Activated naive CD4-positive, alpha-beta T cell treated with anti-CD3 and anti-CD28 coated beads, Interleukin-2, amount 50 U/mL, for 72 hours (primary cell): ENCODE data around the gene SLC16A9. TPM values are rescaled to one million over a fixed set of nuclear protein-coding genes. Genes with fewer than 3 reads are reported as not detected.
"Not testable (repeated sequence)": the region's sequence is repeated elsewhere in the genome, so short reads cannot be mapped to it uniquely, and the experiment has no call there.

ENCODE experiments used
- ATAC-seq, 2 donors: fragments of 150-1000 bp; cut with Tn5 transposase; 2 replicates each; pipeline ENCODE4 v1.10.0; 2021; ENCODE audit warnings: mild to moderate bottlenecking in 2 of 2, moderate library complexity in 2 of 2
- DNase-seq, 2 donors: peaks; one replicate each; pipeline ENCODE4 v3.0.0; 2021 to 2022; ENCODE audit warnings: low spot score in 2 of 2
- H3K27ac Mint-ChIP-seq, 2 donors: one replicate each; pipeline ENCODE4 v1.8.0; 2022; ENCODE audit warnings: mild to moderate bottlenecking in 2 of 2, mixed read lengths in 2 of 2
- H3K36me3 Mint-ChIP-seq, 2 donors: one replicate each; pipeline ENCODE4 v1.8.0; 2022; ENCODE audit warnings: mixed read lengths in 2 of 2
- H3K9me3 Mint-ChIP-seq, 2 donors: one replicate each; pipeline ENCODE4 v1.8.0; 2022; ENCODE audit warnings: mixed read lengths in 2 of 2
- total RNA-seq, 2 donors: library from RNA; stranded (reverse); gene quantifications; one replicate each; pipeline ENCODE4 v1.2.3, GENCODE V29; 2022

The SLC16A9 gene, protein sequence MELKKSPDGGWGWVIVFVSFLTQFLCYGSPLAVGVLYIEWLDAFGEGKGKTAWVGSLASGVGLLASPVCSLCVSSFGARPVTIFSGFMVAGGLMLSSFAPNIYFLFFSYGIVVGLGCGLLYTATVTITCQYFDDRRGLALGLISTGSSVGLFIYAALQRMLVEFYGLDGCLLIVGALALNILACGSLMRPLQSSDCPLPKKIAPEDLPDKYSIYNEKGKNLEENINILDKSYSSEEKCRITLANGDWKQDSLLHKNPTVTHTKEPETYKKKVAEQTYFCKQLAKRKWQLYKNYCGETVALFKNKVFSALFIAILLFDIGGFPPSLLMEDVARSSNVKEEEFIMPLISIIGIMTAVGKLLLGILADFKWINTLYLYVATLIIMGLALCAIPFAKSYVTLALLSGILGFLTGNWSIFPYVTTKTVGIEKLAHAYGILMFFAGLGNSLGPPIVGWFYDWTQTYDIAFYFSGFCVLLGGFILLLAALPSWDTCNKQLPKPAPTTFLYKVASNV
- 1 to 10 TPM in 1 of 2 donors, under 1 TPM in 1; 0.07 to 1.0 TPM for total RNA-seq

DNA sequence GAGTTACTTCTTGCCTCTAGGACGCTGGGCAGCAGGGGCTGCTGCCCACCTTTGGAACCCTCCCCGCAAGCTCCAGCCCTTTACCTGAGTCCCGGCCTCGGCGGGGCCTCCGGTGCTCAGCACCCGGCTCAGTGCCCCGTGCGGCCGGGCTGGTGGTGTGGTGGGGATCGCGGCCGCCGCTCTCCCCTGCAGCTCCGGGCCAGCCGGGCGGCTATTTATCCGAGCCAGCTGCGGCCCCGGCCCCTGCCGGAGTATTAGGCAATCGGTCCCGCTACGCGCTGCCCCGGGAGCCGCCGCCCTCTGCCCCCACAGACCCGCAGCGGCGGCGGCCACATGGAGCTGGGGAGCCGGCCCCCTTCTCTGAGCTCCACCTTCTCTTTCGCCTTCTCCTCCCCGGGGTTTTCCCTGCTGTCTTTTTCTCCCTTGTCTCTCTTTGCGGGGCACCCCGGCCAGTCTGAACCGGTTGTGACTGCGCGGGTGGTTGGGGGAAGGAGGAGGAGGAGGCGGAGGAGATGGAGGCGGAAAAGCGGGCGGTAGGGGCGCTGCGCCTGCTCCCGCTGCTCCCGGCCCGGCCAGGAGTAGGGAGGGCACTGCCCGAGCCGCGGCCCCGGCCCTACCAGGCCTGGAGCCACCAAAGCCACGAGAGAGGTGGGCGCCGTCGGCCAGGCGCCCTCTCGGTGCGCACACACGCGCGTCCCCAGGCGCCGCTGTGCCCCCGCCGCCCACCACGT, at the start of gene SLC16A9:
TSS of gene SLC16A9 (minus strand) at position 456 of the 731 bp plus-strand sequence. CDS start 25,559 bp downstream, outside the sequence.
- DNase-seq = peak; percentile 56 to 62

DNA sequence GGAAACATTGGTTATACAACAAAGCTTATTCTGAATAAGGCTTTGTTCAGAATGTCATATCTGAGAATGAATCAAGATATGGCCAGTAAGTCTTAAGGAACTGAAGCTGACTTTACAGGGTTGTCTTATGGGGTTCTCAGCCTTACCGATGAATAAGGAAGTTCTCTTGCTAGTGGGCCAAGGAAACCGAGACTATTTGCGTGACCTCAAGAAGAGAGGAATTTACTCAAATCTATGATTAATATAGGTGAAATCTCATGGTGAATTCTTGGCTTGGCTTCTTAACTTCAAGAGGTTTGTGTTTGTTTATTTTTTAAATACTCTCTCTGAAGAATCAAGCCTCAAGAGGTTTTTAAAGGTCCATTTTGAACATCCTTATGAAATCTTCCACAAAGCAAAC, 48.3 kb upstream of the SLC16A9 start:
- H3K9me3 Mint-ChIP-seq = peaks cover 8 to 10% of the 10 kb centered on the region in 2 donors
- peaks cover 7 to 8% of the 10 kb centered on the region in 2 donors for H3K36me3 Mint-ChIP-seq
- DNase-seq (no peak), ATAC-seq (no peak)
- no peak overlapping the region for H3K27ac Mint-ChIP-seq

More for the DNA sequence above, at the start of gene SLC16A9:
- no peak within 1 kb of the TSS for H3K27ac Mint-ChIP-seq
- peak; percentile 92 to 94 for ATAC-seq
- H3K36me3 Mint-ChIP-seq = no peaks in the 10 kb centered on the region
- no peaks in the 10 kb centered on the region for H3K9me3 Mint-ChIP-seq

DNA sequence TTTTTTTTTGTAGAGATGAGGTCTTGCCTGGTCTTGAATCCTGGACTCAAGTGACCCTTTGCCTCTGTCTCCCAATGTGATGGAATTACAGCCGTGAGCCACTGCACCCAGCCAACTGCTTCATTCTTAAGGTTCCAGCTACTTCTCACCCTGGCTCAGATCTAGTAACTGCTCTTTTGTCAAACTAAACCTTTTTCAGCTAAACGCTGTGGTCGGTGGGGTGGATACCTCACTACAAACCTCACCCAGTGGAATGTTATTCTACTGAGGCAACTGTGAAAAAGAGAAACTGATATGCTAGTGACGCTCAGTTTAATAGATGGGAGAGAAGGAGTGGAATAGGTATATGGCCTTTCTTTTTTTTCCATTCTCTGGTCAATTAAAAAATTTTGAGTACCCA, 45.3 kb upstream of the SLC16A9 start:
- H3K27ac Mint-ChIP-seq = no peak overlapping the region
- H3K36me3 Mint-ChIP-seq = no peaks in the 10 kb centered on the region
- no peaks in the 10 kb centered on the region for H3K9me3 Mint-ChIP-seq
- no peak for ATAC-seq
- no peak for DNase-seq

DNA sequence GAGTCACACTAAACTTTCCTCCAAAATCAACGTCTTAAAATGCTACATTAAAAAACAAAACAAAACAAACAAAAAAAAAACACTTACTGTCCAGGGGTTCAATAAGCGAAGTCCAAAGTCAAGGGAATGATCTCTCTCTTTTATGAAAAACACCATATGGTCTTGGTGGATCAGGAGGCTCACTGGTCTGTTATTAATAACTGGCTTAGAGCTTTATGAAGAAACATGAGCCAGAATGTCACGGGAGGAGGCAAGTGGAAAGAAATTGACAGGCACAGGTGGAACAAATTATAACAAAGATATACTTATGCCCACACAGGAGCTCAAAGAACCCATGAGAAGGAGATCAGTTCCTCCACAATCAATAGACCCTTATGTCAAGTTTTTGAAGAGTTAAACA, 43.6 kb upstream of the SLC16A9 start, which contains the start of gene MRLN:
TSS of gene MRLN (minus strand) at position 189 of the 400 bp plus-strand sequence.
- Mint-ChIP-seq H3K9me3 (no peaks in the 10 kb centered on the region), H3K36me3 (no peaks in the 10 kb centered on the region), H3K27ac (no peak within 1 kb of the TSS)
- ATAC-seq (no peak), DNase-seq (no peak)

DNA sequence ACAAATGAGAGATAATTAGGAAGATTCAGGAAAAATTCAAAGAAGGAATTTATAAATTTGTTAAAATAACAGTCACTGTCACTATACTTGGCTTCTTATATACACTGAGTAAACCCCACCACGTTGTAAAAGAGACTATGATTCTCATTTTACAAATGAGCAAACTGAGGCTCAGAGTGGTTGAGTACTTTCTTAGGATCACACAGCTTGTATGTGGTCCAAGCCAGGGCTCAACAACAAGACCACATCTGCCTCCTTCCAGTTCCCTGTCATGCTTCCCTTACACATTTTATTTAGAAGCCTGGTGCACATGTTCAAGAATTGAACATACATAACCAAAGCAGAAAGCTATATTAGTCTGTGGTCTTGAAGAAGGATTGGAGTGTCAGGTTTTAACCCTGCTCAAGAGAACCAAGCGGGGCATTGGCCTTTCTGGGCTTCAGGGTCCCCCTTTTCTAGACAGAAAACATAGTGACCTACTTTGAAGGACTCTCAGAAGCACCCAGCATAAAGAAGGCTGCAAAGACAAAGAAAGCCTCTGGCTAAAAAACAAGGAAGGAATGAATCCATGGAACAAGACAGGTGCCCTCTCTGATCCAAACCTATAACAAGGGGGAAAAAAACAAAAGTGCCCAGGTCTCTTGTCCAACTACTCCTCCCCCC, 42.8 kb upstream of the SLC16A9 start:
- Mint-ChIP-seq H3K9me3 (no peaks in the 10 kb centered on the region), H3K36me3 (no peaks in the 10 kb centered on the region), H3K27ac (no peak overlapping the region)
- ATAC-seq (no peak), DNase-seq (no peak)

DNA sequence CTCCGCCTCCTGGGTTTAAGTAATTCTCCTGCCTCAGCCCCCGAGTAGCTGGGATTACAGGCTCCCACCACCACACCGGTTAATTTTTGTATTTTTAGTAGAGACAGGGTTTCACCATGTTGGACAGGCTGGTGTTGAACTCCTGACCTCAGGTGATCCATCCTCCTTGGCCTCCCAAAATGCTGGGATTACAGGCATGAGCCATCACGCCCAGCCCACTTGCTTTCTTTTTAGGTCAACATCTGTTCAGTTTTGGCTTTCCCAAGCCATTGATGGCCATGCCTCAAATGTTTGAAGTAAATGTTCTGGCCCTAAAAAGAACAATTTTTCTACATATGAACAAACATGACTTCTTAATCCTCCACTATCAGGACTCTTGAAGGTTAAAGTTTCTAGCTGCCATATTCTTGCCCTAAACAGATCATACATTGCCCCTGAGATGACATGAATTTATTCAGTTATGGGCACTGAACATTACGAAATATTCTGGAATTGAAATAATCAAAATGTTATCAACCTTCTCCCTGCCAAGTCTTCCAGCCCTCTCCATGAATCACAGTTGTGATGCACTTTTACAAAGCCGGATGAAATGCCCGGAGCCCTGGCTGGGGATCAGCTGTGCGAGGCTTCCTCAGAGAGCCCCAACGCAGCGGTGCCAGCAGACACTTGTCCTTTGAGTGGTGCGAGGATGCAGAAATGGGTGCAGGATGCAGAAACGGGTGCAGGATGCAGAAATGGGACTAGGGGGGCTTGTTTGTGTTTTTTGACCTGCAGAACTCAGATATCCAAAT, 40.7 kb upstream of the SLC16A9 start:
- ATAC-seq (no peak), DNase-seq (no peak)
- Mint-ChIP-seq H3K36me3 (no peaks in the 10 kb centered on the region), H3K27ac (no peak overlapping the region), H3K9me3 (no peaks in the 10 kb centered on the region)

DNA sequence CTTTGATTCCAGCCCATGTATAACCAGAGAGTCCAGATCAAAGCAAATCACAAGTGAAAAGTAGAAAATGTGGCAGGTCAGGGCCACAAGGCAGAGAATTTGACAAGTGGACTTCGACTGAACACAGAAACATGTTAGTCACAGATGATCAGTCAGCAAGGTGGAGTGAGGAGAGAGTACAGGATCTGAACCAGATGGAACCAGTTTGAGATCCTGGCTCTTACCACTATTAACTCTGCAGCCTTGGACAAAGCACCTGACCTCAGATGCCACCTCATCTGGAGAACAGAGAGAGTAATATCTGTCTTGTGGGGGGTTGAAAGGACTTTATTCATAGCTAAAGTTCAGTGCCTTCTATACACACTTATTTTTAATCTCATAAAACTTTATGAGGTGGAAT, 39.2 kb upstream of the SLC16A9 start:
- H3K9me3 Mint-ChIP-seq = no peaks in the 10 kb centered on the region
- ATAC-seq = no peak
- H3K36me3 Mint-ChIP-seq = no peaks in the 10 kb centered on the region
- no peak overlapping the region for H3K27ac Mint-ChIP-seq
- DNase-seq = no peak

DNA sequence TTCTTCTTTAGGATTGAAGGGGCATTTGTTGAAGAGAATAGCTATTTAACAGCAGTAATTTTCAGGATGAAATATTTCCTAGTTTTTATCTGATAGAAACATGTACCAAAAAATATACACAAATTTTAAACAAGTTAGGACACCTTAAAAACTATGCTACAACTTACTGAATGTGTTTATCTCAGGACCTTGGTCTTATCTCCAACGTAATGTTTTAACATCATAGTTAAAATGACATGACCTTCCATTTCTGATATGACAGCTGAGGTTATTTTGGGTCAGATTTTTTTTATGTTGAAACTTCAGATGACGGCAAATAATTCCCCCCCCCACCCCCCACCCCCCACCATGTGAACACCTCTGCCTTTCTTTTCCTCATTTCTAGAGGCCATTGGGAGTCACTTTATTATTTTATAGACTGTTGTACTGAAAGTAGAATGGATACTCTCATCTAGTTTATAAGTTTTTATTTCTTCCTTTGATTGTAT, 35.6 kb upstream of the SLC16A9 start:
- H3K36me3 Mint-ChIP-seq = no peaks in the 10 kb centered on the region
- no peak for DNase-seq
- no peak overlapping the region for H3K27ac Mint-ChIP-seq
- no peak for ATAC-seq
- H3K9me3 Mint-ChIP-seq = no peaks in the 10 kb centered on the region

DNA sequence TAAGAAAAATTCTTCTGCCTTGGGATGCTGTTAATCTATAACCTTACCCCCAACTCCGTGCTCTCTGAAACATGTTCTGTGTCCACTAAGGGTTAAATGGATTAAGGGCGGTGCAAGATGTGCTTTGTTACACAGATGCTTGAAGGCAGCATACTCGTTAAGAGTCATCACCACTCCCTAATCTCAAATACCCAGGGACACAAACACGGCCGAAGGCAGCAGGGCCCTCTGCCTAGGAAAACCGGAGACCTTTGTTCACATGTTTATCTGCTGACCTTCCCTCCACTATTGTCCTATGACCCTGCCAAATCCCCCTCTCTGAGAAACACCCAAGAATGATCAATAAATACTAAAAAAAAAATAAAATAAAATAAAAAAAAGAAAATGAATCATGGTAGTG, 35.1 kb upstream of the SLC16A9 start:
- not testable (repeated sequence) for H3K36me3 Mint-ChIP-seq, H3K27ac Mint-ChIP-seq, DNase-seq, H3K9me3 Mint-ChIP-seq, ATAC-seq

DNA sequence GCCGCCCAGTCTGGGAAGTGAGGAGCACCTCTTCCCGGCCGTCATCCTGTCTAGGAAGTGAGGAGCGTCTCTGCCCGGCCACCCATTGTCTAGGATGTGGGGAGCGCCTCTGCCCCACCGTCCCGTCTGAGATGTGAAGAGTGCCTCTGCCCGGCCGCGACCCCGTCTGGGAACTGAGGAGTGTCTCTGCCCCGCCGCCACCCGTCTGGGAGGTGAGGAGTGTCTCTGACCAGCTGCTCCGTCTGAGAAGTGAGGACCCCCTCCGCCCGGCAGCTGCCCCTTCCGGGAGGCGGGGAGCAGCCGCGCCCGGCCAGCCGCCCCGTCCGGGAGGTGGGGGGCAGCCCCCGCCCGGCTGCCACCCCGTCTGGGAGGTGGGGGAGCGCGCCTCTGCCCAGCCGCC, 34.5 kb upstream of the SLC16A9 start:
- not testable (repeated sequence) for ATAC-seq, H3K36me3 Mint-ChIP-seq, DNase-seq, H3K27ac Mint-ChIP-seq, H3K9me3 Mint-ChIP-seq

DNA sequence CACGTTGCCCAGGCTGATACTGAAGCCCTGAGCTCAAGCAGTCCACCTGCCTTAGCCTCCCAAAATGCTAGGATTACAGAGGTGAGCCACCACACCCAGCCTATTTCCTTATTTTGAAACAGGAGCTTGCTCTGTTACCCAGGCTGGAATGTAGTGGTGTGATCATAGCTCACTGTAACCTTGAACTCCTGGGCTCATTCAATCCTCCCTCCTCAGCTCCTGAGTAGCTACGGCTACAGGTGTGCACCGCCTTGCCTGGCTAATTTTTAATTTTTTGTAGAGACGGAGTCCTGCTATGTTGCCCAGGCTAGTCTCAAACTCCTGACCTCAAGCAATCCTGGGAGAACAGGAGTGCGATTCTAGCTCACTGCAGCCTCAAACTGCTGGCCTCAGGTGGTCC, 31.9 kb upstream of the SLC16A9 start:
- H3K9me3 Mint-ChIP-seq = no peaks in the 10 kb centered on the region
- no peaks in the 10 kb centered on the region for H3K36me3 Mint-ChIP-seq
- DNase-seq = no peak
- H3K27ac Mint-ChIP-seq = no peak overlapping the region
- no peak for ATAC-seq

DNA sequence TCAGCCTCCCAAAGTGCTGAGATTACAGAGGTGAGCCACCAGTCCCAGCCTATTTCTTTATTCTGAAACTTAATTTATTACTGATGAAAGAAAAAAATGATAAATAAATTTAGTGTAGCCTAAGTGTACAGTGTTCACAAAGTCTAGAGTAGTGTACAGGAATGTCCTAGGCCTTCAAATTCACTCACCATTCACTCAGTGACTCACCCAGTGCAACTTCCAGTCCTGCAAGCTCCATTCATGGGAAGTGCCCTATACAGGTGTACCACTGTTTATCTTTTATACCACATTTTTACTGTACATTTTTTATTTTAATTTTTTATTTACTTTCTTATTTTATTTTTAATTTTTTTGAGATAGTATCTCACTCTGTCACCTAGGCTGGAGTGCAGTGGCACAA, 31.4 kb upstream of the SLC16A9 start:
- DNase-seq (no peak), ATAC-seq (no peak)
- H3K9me3 Mint-ChIP-seq = no peaks in the 10 kb centered on the region
- no peaks in the 10 kb centered on the region for H3K36me3 Mint-ChIP-seq
- H3K27ac Mint-ChIP-seq = no peak overlapping the region

DNA sequence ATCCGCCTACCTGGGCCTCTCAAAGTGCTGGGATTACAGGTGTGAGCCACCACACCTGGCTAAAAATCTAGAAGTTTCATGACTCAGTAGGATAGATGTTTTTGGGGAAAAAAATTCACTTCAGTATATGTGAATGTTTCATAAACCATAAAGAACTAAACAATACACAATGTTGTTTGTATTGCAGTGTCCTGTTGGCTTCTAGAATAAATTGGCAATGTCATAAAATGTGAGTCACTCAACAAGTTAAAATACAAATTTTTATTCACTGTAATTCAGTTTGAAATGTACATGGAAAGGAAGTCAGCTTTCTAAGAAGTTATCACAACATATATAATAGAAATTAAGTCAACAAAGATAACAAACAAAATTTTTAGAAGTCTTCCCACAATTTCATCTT, 27.1 kb upstream of the SLC16A9 start:
- Mint-ChIP-seq H3K36me3 (no peaks in the 10 kb centered on the region), H3K9me3 (no peaks in the 10 kb centered on the region), H3K27ac (no peak overlapping the region)
- DNase-seq (no peak), ATAC-seq (no peak)

DNA sequence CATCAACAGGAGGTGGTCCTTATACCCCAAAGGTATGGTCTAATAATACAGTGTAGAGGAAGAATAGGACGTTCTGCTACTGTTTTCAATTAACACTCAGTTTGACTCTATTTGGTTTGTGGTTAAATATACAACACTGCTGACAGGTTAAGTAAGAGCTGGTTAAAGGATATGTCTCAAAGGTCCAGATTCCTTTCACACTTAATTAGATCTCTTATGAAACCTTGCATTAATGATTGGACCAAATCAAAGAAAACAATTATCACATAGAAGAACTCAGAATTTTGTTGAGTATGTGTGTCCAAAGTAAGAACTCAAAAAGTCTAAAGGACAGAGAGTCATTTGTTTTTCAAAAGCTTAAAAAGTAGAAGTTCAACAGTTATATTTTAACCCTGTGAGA, 25.6 kb upstream of the SLC16A9 start:
- no peak for DNase-seq
- H3K9me3 Mint-ChIP-seq = no peaks in the 10 kb centered on the region
- ATAC-seq = no peak
- no peak overlapping the region for H3K27ac Mint-ChIP-seq
- H3K36me3 Mint-ChIP-seq = no peaks in the 10 kb centered on the region

DNA sequence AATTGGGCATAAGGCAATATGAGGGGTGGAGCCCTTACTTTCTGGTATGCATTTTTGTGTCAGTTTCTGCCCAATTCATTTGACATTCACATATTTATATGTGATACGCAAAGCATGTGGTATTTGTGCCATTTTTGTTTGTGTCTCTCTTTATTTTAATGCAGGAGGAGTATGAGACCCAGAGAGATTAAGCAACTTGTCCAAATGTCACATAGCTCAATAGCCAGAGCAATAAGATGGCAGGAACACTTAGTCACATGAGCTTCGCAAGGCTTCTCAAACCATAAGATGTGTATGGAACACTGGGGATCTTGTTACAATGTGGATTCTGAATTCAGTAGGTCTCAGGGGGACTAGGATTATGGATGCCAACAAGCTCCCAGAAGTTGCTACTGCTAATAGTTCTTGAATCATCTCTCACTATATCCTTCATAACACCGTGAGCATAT, 24.4 kb upstream of the SLC16A9 start:
- Mint-ChIP-seq H3K9me3 (no peaks in the 10 kb centered on the region), H3K36me3 (no peaks in the 10 kb centered on the region), H3K27ac (no peak overlapping the region)
- DNase-seq = no peak
- ATAC-seq = no peak

DNA sequence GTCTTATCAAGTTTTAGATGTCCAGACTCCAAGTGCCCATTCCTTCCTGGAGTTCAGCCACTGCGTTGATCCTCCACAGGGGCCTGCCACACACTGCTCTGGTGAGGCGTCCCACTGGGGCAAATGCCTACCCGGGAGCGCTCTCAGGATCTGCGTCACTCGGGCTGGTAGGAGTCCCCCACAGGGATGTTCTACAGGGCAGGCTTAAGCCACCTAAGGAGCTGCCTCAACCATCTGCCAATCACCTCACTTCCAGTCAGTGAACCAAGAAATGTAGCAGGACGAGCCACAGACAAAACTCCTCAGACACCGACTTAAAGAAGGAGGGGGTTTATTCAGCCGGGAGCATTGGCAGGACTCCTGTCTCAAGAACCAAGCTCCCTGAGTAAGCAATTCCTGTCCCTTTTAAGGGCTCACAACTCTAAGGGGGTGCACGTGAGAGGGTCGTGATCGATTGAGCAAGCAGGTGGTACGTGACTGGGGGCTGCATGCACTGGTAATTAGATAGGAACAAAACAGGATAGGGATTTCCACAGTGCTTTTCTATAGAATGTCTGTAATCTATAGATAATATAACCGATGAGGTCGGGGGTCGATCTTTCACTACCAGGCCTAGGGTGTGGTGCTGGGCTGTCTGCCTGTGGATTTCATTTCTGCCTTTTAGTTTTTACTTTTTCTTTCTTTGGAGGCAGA, 23.8 kb upstream of the SLC16A9 start:
- not testable (repeated sequence) for DNase-seq, H3K9me3 Mint-ChIP-seq, H3K36me3 Mint-ChIP-seq, ATAC-seq
- peak overlapping the region in 1 of 2 donors; percentile 33 for H3K27ac Mint-ChIP-seq
